Osteoblast (primary cell): Measurements from ENCODE around the gene MYMK. TPM values are rescaled to one million over a fixed set of nuclear protein-coding genes. Genes with fewer than 3 reads are reported as not detected.

Source experiments
- DNase-seq: peaks from one replicate; pipeline ENCODE4 v3.0.0; 2011; ENCODE audit warnings: low spot score, mixed read lengths; ENCODE audit not compliant: insufficient read length; ENCODE audit errors: missing footprints
- H2AFZ ChIP-seq: 2 replicates; pipeline ENCODE4 v1.6.0; 2011; ENCODE audit warnings: mild to moderate bottlenecking, low read length
- H3K27ac ChIP-seq: 2 replicates; pipeline ENCODE4 v1.5.1; 2011; ENCODE audit warnings: mild to moderate bottlenecking, low read depth, low read length, moderate library complexity
- H3K27me3 ChIP-seq: 2 replicates; pipeline ENCODE4 v1.6.0; 2012; ENCODE audit warnings: mild to moderate bottlenecking, control low read depth, inconsistent platforms, low read length, moderate library complexity; ENCODE audit not compliant: insufficient read depth
- H3K36me3 ChIP-seq: 2 replicates; pipeline ENCODE4 v1.5.1; 2011; ENCODE audit warnings: mild to moderate bottlenecking, low read length, control low read depth, moderate library complexity; ENCODE audit not compliant: insufficient read depth
- H3K4me1 ChIP-seq: 2 replicates; pipeline ENCODE4 v1.5.1; 2011; ENCODE audit warnings: mild to moderate bottlenecking, low read length, control low read depth, moderate library complexity; ENCODE audit not compliant: insufficient read depth
- H3K4me2 ChIP-seq: 2 replicates; pipeline ENCODE4 v1.6.0; 2011; ENCODE audit warnings: mild to moderate bottlenecking, low read length; ENCODE audit not compliant: insufficient read depth
- H3K4me3 ChIP-seq: fragments of 200-600 bp; sonication (generic); 3 replicates; pipeline ENCODE4 v1.5.1; 2012; ENCODE audit warnings: mild to moderate bottlenecking, low read length, inconsistent platforms; ENCODE audit not compliant: insufficient read depth
- H3K79me2 ChIP-seq: 2 replicates; pipeline ENCODE4 v1.6.0; 2012; ENCODE audit warnings: mild to moderate bottlenecking, low read length, control low read depth, inconsistent platforms; ENCODE audit not compliant: insufficient read depth
- H3K9me3 ChIP-seq: 2 replicates; pipeline ENCODE4 v1.5.1; 2011; ENCODE audit warnings: low read depth, low read length, control low read depth
- H4K20me1 ChIP-seq: 2 replicates; pipeline ENCODE4 v1.6.0; 2012; ENCODE audit warnings: mild to moderate bottlenecking, low read length, control low read depth; ENCODE audit not compliant: insufficient read depth
- CTCF ChIP-seq: IDR thresholded peaks from 2 replicates; pipeline ENCODE4 v1.5.1; 2011; ENCODE audit warnings: mild to moderate bottlenecking, low read depth, low read length, moderate library complexity; ENCODE audit errors: extremely low read depth
- total RNA-seq: library from RNA; depleted of rRNA; stranded (reverse); fragments of >200 nt; gene quantifications from 2 replicates; pipeline ENCODE4 v1.2.3, GENCODE V29; 2012

MYMK gene
- total RNA-seq, 1 donor = not detected

- H3K27me3 ChIP-seq = peaks cover 6% of the 10 kb centered on the region
- no peak overlapping the region for H3K27ac ChIP-seq
- peak overlapping the region; percentile 11 for H3K4me3 ChIP-seq
- H3K79me2 ChIP-seq = no peaks in the 10 kb centered on the region
- DNase-seq = peak; percentile 90
- H4K20me1 ChIP-seq = no peaks in the 10 kb centered on the region
- TF ChIP-seq CTCF = no peak
- peak overlapping the region; percentile 42 for H3K4me2 ChIP-seq
- no peaks in the 10 kb centered on the region for H3K36me3 ChIP-seq
- no peaks in the 10 kb centered on the region for H3K9me3 ChIP-seq
- H2AFZ ChIP-seq = peak overlapping the region; percentile 50
- H3K4me1 ChIP-seq = peaks cover 35% of the 10 kb centered on the region
Measured at GRCh38 chr9:133509179-133510083, 15.3 kb downstream of the MYMK start.

GRCh38 chr9:133508046-133508445, 16.7 kb downstream of the MYMK start:
- H4K20me1 ChIP-seq = no peaks in the 10 kb centered on the region
- H3K27me3 ChIP-seq = no peaks in the 10 kb centered on the region
- H3K9me3 ChIP-seq = no peaks in the 10 kb centered on the region
- H3K27ac ChIP-seq = no peak overlapping the region
- DNase-seq = peak; percentile 32
- no peak overlapping the region for H2AFZ ChIP-seq
- H3K79me2 ChIP-seq = no peaks in the 10 kb centered on the region
- peaks cover 35% of the 10 kb centered on the region for H3K4me1 ChIP-seq
- H3K4me3 ChIP-seq = no peak overlapping the region
- TF ChIP-seq CTCF = no peak
- H3K36me3 ChIP-seq = no peaks in the 10 kb centered on the region
- no peak overlapping the region for H3K4me2 ChIP-seq

GRCh38 chr9:133507246-133507965, 17.4 kb downstream of the MYMK start:
- H3K79me2 ChIP-seq = no peaks in the 10 kb centered on the region
- DNase-seq = peak; percentile 44
- no peak overlapping the region for H3K4me3 ChIP-seq
- no peaks in the 10 kb centered on the region for H3K27me3 ChIP-seq
- no peak for TF ChIP-seq CTCF
- H3K36me3 ChIP-seq = no peaks in the 10 kb centered on the region
- peaks cover 35% of the 10 kb centered on the region for H3K4me1 ChIP-seq
- no peaks in the 10 kb centered on the region for H4K20me1 ChIP-seq
- H3K4me2 ChIP-seq = no peak overlapping the region
- peaks cover 1% of the 10 kb centered on the region for H3K9me3 ChIP-seq
- H2AFZ ChIP-seq = no peak overlapping the region
- H3K27ac ChIP-seq = peak overlapping the region; percentile 71

GRCh38 chr9:133506653-133507038, 18.1 kb downstream of the MYMK start:
- Histone ChIP-seq H3K79me2 (no peaks in the 10 kb centered on the region), H4K20me1 (no peaks in the 10 kb centered on the region), H3K27me3 (no peaks in the 10 kb centered on the region), H3K4me2 (no peak overlapping the region), H3K9me3 (peaks cover 1% of the 10 kb centered on the region), H3K4me1 (peaks cover 35% of the 10 kb centered on the region), H3K36me3 (no peaks in the 10 kb centered on the region), H3K27ac (peak overlapping the region; percentile 71), H3K4me3 (no peak overlapping the region), H2AFZ (peak overlapping the region; percentile 66)
- peak; percentile 98 for DNase-seq
- no peak for TF ChIP-seq CTCF
